UCSD-AML1 (cell line): ENCODE results near the gene LYRM2.
A peak's percentile ranks its signal among the peaks of the same experiment; 100 is the strongest.

ENCODE experiments used
- DNase-seq: peaks from one replicate; lab custom pipeline; 2025; ENCODE audit not compliant: unreplicated experiment; lab: John Stamatoyannopoulos, UW

LYRM2 gene, protein sequence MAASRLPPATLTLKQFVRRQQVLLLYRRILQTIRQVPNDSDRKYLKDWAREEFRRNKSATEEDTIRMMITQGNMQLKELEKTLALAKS

DNA sequence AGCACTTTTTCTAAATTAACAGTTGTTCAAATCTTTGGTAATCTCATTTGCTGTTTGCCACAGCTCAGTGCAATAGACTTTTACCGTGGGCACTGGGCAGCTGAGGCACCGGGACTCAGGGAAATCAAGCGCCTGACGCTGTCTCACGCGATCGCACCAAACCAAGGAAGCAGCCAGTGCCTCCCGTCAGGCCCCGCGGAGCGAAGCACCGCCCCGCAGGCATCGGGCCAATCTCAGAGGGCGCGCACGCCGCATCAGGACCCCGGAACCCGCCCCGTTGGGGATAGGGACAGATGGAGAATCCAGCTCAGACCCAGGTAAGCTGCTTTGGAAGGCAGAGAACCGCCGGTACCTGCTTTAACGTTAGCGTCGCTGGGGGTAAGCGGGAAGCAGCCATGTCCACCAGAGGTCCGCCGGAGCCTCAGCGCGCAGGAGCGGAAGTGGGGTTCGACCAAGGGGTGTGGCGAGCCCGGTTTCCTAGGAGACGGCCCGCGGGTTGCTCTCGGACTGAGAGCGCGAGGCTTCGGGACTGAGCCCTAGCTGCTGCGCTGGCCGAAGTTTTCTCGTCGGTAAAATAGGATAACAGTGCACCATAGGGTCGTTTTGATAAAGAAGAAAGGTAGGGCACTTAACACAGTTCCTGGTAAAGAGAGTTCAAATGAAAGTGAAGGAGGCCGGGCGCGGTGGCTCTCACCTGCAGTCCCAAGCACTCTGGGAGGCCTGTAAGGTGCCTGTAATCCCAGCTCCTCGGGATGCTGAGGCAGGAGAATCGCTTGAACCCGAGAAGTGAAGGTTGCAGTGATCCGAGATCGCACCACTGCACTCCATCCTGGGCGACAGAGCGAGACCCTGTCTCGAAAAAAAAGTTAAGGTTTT, at the start of gene LYRM2:
LYRM2 (minus strand) TSS at position 428 of the 876 bp plus-strand sequence; CDS start at position 397, 31 bp downstream.
- peak; percentile 93 for DNase-seq

DNA sequence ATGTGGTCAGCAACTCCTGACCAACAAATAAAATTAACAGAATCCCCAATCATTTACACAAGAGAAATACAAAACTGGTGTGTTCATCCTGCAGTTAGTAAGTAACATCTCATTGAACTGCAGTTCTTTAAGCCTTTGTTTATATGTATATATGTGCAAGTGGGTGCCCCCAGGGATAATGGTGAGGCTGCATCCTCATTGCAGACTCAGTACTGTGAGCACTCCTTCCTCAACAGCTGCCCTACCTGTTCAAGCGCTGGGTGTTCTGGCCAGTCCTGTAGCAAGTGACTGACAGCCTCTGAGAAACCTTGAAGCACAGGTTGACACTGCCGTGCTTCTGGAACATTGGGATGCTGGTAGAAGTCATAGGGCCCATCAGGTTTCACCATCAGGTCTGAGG, 49.8 kb upstream of the LYRM2 start:
- no peak for DNase-seq

DNA sequence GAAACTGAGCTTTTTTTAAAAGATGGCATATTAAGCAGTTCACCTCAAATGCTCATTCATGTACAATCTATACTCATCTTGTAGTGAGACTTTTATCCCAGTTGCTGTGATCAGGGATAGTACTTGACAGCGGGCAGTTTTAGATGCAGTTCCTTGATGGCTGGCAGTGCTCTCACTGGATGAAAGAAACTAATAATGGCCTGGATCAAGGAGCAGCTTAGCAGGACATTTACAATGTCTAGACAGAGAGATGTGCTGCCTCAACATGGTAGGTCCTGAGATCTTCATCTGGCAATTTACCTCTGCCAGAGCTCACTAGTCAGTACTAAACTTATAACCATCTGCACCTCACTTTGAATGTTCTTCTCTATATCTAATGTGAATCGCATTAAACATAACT, 46.8 kb upstream of the LYRM2 start:
- DNase-seq, result no peak

DNA sequence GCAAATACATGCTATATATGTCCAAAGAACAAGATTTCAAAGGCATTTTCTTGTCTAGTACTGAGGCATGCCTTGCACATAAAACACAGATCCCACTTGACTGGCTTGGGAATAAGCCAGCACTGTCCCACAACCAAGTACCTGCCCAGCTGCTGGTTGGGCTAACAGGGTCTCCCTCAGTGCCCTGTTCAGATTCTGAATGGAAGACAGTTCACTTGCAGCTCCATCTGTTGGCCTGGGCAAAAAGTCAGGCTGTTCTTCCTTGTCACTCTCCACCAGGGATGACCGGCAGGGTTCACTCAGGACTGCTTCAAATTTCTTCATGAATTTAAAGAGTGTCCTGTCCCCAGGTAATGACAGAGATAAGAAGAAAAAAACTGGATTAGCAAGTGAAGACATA, 44.4 kb upstream of the LYRM2 start:
- DNase-seq, result no peak

DNA sequence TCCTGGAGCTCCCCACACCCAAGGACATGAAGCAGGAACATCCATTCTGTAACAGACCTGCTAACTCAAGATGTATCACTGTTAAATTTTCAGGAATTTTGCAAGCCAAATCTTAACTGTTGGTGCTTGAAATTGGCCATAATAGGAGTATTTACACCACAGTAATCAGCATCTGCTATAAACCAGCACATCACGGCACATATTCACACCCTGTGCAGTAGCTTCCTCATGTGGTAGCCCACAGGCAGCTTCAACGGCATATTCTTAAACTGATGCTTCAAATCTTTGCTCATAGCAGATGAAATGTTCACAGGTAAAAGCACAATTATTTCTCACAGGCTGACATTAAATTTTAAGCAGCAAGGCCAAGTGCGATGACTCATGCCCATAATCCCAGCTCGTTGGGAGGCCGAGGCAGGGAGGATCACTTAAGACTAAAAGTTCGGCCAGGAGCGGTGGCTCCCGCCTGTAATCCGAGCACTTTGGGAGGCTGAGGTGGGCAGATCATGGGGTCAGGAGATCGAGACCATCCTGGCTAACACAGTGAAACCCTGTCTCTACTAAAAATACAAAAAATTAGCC, 43.5 kb upstream of the LYRM2 start:
- DNase-seq, result no peak

DNA sequence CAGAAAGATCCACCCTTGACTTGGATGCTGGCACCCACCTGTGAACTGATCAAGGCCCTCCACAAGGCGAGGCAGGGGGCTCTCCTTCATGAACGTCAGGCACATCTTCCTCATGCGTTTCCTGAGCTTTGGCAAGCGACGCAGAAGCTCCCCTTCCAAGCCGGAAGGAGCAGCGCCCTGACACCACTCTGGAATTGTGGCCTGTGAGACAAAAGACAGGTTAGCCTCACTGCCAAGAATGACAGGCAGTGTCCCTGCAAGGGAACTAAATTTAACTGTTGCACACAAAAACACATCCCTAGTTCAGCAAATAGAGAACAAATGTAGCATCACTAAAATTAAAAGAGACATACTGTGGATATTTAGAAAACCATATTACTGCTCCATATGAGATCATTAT, 42.0 kb upstream of the LYRM2 start:
- no peak for DNase-seq

DNA sequence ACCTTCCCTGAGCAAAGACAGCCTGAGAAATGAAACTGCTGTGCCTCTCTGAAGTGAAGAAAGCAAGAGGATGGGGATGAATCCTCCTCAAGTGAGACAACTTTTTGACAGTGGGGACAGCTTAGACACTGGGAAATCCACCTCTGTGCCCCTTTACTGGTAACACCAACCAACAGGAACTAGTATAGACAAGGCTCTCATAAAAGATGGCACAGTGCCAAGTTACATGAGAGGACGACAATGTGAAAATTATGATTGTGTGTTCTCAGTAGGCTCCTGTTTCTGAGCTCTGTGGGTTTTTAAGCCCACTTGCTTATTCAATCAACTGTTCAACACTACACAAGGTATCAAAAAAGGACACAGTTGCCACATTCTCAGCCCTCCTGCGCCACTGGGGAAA, 41.6 kb upstream of the LYRM2 start:
- DNase-seq, result no peak

DNA sequence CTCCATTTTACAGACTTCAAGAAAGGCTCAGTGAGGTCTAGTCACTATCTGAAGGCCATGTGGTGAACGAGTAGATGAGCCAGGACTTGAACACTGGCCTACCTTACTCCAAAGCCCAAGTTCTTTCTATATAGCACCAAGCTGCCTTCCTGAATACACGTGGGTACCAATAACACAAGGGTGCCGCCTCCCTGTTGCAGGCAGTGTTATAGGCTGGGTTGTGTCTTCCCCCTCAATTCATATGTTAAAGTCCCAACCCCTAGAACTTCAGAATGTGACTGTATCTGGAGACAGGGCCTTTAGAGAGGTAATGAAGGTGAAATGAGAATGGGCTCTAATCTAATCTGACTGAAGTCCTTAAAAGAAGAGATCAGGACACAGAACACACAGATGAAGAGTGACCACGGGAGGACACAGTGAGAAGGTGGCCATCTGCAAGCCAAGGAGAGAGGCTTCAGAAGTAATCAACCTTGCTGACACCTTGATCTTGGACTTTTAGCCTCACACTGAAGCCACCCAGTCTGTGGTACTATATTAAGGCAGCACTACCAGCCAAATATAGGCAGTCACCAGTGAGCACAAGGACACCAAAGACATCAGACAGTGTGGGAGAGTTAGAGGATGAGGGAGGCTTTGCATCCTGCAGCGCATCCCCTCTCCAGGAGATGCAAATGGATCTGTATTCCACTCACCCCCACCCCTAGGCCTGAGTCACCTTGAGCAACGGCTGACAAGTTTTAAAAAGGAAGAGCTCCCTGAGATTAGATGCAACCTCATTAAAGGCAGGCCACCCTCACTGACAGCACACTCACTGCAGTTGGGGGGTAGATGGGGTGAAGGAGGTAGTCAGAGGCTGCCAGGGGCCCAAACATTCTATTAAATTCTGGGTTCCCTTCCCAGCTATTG, 40.9 kb upstream of the LYRM2 start:
- no peak for DNase-seq

DNA sequence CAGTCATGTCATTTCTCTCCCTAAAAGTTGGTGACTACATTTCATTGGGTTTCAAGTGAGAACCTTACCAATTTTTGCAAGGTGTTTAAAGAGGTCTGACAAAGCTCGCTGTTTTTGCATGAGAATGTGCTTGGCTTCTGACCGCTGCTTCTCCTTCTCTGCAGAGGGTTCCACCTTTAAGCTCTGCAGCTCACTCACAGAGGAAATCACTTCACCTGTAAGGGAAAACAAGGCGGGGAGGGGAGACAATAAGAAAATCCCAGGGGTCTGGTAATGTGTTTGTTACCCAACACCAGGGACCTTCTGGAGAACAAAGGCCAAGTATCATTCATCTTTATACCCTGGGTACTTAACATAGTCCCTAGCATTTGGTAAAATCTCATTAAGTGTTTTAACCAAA, 40.0 kb upstream of the LYRM2 start:
- no peak for DNase-seq

DNA sequence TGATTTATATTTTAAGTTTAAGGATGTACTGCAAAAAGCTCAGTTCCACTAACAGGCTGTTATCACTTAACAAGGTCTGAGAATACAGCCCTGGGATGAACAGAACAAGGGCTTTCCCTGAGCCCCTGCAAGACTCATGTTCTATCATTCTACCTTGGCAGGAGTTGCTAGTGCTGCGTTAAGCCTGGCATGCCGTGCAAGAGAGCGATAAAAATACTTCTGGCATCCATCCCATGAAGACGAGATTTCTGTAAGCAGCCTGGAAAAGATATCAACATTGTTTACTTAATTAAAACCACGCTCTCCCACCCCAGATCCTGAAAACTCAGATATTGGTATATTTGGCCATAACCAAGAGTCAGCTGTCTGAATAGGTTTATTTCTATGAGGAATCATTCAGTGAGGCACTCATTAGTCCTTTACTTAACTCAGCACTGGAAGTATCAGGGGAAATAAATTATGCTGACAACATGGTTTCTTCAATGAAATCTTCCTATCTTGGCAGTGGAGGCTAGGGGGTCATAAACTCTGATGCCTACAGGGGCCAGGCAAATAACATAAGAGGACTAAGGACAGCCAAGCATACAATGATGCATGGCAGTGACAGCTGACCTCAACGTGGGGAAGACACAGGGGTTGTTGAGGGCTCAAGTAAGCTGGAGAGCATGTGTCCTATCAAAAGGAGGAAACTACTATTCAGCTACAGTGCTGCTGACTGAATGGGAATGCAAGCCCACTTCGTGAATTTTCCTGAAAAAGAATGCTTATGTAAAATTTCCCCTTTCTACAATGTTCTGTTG, 37.6 kb upstream of the LYRM2 start:
- DNase-seq, result no peak

DNA sequence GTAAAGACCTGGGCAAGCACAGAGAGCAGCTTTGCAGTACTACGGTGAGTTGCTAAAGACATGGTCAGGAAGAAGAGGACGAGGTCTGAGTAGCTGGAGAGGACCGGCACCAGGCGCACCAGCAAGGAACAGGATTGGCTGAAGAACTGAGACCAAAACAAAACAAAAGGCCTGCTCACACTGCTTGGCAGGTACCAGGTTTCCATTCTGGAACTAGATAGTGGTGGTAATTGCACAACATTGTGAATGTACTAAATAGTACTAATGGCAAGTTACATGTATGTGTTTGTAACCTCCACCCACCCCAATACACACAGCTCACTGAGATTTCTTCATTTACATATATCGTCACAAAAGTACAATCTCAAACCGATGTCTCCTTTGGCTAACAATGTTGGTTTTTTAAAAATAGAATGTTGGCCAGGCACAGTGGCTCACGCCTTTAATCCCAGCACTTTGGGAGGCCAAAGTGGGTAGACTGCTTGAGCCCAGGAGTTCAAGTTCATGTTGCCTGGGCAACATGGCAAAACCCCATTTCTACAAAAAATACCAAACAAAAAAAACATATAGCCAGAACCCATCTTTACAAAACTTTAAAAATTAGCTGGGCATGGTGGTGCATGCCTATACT, 32.5 kb upstream of the LYRM2 start:
- no peak for DNase-seq

DNA sequence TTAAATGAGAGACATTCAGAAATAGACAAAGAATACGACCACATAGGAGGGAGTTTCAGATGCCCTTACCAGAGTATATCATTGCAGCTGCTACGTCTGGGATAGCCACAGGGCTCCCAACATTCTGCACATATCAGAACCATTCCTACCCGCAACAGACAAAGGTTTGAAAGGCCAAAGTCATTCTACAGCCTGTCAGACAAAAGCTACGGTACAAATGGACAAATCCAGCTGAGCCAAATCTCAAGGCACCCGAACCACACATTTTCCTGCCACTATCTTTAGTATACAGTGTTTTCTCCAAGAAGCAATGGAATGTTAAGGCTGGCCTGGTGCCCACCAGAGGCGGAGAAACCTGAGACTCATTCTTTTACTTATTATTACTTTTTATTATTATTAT, 30.5 kb upstream of the LYRM2 start:
- no peak for DNase-seq

DNA sequence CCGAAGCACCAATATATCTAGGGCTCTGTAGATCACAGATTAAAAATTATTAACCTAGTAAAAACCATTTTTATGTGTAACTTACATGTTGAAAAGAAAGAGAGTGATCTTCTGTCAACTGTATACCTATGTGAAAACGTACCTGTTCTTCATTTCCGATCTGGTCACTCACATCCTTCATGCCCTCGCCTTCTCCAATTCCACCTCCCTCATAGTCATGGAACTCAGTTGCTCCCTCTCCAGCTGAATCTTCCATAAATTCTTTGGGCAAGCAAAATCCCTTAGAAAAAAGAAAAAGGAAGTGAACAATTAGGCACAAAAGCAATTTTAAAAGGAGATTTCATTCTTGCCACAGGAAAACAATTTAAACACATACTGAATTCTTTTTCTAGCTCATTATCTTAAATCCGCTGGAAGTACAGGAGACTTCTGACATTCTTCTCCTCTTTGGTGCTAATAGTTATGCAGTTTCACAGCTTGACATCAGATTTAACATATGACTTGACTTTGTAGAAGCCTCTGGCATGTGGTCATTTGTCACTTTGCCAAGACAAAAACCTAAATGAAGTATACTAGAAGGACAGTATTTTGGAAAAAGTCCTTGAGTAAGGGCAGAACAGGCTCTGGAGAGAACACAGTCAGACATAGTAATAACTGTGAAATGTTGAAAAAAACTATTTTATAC, 29.5 kb upstream of the LYRM2 start:
- DNase-seq, result no peak

DNA sequence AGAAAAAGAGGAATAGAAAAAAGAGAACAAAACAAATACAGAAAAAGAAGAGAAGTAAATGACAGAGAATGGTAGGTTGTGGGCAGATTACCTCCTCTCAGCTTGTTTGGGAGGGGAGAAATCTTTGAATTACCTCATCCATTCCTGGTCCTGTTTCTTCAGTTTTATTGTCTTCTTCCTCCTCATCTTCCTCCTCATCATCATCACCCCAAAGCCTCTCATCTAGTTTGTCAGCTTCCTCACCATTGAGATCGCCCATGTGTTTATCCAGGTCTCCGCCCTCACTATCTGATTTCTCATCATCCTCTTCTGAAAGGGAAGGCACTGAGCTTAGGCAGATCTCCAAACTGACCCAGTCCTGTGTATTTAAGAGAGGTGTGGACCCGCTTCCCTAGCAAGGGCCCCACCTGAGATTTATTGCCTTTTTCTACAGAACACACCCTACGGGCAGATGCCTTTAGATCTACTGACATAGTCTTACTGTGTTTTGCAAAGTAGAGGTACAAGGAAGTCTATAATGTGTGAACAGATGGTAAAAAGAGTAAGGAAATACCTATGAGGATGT, 24.2 kb upstream of the LYRM2 start:
- DNase-seq, result no peak

DNA sequence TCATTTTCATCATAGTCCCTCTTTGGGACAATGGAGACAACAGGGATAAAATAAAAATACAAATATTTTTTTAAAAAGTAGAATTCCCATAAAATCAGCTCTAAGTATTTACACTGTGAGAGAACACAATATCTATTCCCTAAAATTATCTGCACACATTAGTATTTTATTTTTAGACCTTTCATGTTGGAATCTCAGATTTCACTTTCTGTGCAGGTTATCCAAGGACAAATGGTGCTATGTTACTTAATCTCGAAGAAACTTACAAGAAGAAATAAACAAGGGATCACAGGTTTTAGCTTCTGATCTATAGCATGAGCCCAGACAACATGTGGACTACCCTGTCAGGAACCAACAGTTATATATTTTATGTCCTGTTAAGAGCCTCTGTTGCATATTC, 23.0 kb upstream of the LYRM2 start:
- DNase-seq, result no peak

DNA sequence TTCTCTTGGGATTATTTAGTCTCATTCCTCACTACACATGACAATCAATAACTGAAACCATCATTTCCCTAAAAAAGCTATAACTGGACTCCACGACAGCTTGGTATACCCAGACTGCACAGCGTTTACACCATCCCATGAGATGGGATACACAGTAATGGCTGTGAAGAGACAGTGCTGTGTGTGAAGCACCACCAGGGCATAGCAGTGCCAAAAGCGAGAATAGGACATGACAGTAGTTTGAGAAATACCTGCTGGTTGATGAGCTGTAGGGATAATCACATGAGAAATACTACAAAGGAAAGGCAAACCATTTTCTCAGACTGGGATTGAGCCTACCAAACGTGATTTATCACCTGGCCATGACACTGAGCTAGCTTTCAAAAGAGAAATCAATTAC, 22.4 kb upstream of the LYRM2 start:
- no peak for DNase-seq

DNA sequence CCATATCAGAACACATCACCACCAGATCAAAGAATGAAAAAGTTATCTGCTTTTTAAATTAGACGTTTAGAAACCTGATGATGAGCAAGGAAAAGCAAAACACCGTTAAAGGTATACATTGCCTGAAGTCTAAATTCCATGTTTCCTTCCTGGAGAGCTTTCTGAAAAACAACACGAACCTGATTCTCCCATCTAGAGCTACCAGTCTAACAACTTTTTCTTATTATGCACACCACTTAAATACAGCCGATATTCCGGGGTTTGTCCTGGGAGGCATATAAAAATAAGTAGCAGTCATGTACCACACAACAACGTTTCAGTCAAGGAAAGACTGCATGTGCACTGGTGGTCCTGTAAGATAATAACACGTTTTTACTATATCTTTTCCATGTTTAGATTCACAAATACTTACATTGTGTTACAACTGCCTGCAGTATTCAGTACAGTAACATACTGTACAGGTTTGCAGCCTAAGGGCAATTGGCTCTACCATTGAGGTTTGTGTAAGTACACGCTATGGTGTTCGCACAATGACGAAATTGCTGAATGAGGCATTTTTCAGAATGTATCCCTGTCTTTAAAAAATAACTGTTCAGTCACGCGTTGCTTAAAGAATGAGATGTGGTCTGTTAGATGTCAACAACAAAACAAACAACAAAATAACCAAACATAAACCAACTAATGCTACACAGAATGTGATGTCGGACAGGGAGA, 19.1 kb upstream of the LYRM2 start:
- no peak for DNase-seq

DNA sequence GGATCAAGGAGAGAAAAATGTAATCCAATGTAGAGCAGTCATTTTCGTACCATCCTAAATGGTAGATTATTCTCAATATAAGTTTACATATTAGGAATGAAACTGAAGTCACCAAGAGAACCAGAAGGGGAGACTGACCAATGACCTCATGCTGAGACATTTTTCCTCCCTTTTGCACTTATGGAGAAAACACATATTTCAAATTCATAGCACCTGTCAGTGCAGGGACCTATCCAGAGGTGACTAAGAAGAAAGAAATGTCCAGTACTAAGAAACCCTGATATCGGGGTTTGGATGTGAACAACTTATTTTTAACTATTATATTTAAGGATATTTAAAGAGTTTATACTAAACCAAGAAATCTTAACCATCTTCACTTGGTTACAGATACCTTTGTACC, 16.6 kb upstream of the LYRM2 start:
- no peak for DNase-seq

DNA sequence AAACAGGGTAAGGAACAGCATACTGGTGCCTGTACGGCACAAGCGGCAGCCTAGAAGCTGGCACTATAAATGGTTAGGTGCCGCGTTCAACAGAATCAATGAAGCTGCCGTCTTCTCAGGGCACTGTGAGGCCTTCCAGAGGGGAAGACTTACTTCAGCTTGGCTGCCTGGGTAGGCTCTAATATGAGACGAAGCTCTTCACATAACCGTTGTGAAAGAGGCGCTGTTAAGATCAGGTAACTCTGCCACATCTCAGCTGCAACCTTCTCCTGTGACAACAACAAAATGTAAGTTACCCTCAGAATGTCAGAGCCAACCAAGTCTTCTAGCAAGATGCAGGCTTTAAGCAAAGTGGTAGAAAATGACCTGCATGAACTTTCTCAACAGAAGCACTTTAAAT, 12.0 kb upstream of the LYRM2 start:
- no peak for DNase-seq
